ENCODE data around the gene GCNT2.

GRCh38 chr6:10491463-10491862, 29.7 kb upstream of the GCNT2 start:
- TF ChIP-seq EZH2 (IDR thresholded peaks at IDR 0.05; ENCODE audit: low read length, unreplicated experiment) (no peak), EZH2phosphoT487 (IDR thresholded peaks at IDR 0.05; ENCODE audit: borderline replicate concordance, low read length) (no peak)
- TF ChIP-seq, protein P1, sequence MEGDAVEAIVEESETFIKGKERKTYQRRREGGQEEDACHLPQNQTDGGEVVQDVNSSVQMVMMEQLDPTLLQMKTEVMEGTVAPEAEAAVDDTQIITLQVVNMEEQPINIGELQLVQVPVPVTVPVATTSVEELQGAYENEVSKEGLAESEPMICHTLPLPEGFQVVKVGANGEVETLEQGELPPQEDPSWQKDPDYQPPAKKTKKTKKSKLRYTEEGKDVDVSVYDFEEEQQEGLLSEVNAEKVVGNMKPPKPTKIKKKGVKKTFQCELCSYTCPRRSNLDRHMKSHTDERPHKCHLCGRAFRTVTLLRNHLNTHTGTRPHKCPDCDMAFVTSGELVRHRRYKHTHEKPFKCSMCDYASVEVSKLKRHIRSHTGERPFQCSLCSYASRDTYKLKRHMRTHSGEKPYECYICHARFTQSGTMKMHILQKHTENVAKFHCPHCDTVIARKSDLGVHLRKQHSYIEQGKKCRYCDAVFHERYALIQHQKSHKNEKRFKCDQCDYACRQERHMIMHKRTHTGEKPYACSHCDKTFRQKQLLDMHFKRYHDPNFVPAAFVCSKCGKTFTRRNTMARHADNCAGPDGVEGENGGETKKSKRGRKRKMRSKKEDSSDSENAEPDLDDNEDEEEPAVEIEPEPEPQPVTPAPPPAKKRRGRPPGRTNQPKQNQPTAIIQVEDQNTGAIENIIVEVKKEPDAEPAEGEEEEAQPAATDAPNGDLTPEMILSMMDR (conservative IDR thresholded peaks at IDR 0.05; ENCODE audit: low read depth, low read length): no peak
